GM18526 (cell line): ENCODE data around the gene RIMS4.

Source experiments
- POLR2A ChIP-seq: IDR thresholded peaks from 3 replicates; pipeline ENCODE4 v1.6.1; 2011; ENCODE audit not compliant: insufficient read length; ENCODE audit errors: extremely low read depth

Gene RIMS4

DNA sequence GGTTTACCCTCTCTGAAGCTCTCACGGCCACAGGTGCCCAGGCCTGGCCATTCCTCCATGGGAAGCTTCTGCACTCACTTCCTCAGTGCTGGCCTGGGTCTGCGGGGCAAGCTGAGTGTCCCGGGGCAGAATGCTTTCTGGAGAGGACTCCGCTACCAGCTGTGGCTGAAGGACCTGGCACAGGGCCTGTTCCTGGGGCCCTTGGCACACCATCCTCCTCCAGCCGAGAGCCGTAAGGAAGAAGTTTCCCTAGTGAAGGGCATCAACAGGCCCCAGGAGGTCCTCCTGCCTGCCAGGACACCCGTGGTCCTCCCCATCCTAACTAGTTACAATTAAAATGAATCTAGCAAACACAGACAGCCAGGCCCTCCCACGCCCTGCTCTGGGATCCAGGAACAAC, 78.7 kb downstream of the RIMS4 start:
- TF ChIP-seq POLR2A: no peak

DNA sequence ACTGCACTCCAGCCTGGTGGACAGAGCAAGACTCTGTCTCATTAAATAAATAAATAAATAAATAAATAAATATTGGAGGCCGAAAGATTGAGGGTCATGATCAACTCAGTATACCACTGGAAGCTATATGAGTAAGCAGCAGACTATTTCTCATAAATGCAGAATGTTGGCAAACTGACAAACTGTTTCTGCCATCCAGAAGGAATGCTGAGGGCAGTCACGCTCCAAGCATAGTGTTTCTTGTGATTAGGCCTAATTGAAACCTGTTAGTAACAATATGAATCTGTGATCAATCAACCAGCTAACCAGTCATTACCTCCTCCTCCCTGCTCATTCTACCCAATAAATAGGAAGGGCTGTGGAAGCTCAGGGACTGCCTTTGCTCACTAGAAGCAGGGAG, 79.9 kb downstream of the RIMS4 start:
- TF ChIP-seq POLR2A: no peak

DNA sequence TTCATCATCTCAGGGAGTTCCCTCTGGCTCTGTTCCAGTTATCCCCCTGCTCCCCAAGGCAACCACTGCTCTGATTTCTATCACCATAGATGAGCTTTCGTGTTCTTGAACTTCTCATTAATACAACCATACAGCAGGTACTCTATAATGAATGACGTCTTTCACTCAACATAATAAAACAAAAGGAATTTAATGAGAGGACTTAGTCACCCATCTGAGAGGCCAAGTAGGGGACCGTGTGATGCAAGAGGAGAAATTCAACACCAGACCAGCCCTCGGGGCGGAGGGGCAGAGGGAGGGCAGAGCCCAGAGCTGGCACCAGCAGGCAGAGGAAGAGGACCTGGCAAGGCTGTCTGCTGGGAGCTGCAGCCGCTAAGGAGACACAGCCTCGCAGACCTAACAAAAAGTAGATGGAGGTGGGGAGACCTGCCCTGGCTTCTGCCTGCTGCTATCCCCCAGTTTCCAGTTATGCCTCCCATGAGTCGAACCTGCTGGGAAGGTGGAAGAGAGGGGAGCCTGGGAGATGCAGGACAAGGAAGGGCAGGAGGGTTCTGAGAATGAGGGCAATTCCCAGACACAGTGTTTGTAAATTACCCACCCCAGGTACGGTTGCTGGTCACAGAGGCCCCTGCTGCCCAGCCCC, 81.4 kb downstream of the RIMS4 start:
- no peak for TF ChIP-seq POLR2A

DNA sequence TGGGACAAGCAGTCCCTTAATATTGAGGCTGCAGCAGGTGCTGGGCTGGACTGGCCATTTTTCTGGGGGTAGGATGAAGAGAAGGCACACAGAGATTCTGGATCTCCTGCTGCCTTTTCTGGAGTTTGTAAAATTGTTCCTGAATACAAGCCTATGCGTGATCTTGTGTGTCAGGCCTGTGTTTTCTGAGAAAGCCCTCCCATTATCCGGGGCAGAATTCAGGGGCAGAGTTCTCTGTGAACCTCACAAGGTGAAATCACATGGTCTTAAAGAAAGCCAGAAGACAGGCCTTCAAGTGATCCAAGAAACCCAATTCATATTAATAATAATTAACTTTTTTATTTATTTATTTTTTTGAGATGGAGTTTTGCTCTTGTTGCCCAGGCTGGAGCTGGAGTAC, 82.7 kb downstream of the RIMS4 start:
- no peak for TF ChIP-seq POLR2A

DNA sequence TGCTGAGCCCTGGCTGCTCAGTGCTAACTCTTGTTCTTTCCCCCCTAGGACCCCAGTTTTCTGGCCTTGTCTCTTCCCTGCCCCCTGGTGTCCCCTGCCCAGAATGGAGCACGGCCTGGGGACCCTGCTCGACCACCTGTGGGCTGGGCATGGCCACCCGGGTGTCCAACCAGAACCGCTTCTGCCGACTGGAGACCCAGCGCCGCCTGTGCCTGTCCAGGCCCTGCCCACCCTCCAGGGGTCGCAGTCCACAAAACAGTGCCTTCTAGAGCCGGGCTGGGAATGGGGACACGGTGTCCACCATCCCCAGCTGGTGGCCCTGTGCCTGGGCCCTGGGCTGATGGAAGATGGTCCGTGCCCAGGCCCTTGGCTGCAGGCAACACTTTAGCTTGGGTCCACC, 83.3 kb downstream of the RIMS4 start:
- TF ChIP-seq POLR2A: no peak

DNA sequence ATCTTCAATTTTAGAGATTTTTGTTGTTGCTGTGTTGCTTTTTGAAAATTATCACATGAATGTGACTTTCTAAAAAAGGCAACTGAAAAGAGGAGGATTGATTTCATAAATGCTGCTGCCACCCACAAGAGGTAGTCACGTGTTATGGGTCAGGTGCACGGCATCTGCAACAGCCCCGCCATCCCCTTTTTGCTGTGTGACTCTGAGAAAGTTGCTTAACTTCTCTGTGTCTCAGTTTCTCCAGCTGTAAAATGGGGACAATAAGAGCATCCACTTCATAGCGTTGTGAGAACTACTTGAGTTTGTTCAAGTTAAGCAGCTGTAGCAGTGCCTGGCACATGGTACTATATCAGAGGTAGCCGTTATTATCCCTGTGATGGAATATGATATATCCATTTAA, 84.5 kb downstream of the RIMS4 start:
- TF ChIP-seq POLR2A: no peak

DNA sequence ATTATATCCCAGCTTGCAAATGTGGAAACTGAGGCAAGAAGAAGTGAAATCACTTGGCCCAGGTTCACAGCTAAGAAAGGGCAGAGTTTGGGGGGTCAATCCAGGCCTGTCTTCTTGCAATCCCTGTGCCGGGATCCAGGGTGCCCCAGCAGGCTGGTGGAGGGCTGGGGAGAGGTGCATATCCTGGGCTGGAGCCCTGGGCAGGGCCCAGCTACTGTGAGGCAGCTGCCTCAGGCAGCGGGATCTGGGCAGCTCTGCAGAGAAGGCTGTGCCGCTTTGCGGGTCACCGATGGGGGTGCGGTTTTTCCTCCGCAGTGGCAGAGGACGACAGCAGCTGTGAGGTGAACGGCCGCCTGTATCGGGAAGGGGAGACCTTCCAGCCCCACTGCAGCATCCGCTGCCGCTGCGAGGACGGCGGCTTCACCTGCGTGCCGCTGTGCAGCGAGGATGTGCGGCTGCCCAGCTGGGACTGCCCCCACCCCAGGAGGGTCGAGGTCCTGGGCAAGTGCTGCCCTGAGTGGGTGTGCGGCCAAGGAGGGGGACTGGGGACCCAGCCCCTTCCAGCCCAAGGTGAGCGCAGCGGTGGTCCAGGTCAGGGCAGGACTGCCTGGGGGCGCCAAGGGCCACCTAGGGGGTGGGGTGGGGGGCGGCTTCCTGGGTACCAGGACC, 85.8 kb downstream of the RIMS4 start:
- TF ChIP-seq POLR2A: no peak

DNA sequence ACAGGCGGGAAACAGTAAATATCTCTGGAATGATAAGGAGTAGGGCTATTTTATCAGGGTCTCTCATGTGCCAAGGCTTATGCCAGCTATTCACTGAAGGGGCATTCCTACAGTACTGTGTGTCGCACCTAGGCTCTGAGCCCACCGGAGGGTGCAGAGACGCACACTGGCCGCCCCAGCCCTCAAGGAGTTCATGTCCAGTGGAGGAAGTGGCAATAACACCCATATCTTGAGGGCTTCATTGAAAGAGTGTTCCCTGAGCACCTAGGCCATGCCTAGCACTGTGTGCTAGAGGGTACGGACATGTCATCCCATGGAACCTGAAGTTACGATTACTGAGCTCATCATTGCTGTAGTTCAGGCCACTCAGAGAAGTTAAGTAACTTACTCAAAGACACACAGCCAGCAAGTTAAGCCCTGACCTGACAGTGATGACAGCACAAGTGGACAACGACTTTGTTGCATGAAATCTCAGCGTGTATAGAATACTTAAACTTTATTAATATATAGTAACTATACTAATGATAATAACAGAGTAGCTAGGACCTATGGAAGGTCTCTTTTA, 86.5 kb downstream of the RIMS4 start:
- no peak for TF ChIP-seq POLR2A

DNA sequence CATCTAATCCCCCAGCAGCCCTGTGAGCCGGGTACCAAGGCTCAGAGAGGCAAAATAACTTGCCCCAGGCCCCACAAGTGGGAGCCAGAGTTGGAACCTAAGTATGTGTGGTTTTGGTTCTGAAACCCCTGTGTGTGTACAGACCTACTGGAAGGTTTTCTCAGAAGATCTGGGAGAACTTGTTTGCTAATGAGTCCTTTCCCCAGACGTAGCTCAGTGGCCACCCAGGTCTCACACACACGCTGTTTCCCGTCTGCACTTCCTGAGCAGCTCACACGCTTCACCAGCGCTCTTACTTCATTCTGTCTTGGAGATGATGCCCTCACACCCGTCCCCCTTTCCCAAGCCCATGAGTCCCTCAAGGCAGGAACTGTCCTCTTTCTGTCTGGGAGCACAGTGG, 87.0 kb downstream of the RIMS4 start:
- TF ChIP-seq POLR2A: no peak

DNA sequence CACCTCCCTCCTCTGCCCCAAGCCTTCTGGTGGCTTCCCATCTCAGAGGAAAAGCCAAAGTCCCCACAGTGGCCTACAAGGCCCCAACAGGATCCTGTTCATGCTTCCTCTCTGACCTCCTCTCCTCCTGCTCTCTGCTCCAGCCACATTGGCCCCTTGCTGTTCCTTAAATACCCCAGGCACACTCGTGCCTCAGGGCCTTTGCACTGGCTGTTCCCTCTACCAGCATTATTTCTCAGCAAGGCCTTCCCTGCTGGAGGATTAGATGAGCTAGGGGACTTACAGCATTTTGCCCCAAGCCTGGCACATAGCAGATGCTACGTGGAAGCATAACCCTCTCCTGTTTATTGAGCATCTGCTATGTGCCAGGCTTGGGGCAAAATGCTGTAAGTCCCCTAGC, 87.4 kb downstream of the RIMS4 start:
- TF ChIP-seq POLR2A: no peak

DNA sequence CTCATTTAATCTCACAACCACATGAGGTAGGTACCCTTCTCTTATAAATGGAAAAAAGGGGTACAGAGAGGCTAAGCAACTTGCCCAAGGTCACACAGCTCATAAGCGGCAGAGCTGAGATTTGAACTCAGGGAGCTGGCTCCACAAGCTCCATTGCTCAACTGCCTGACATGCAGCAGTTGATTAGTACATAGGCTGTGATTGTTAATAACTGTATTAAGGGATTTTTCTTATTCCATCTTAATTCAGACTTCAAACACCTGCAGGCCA, 88.6 kb downstream of the RIMS4 start:
- TF ChIP-seq POLR2A: no peak

DNA sequence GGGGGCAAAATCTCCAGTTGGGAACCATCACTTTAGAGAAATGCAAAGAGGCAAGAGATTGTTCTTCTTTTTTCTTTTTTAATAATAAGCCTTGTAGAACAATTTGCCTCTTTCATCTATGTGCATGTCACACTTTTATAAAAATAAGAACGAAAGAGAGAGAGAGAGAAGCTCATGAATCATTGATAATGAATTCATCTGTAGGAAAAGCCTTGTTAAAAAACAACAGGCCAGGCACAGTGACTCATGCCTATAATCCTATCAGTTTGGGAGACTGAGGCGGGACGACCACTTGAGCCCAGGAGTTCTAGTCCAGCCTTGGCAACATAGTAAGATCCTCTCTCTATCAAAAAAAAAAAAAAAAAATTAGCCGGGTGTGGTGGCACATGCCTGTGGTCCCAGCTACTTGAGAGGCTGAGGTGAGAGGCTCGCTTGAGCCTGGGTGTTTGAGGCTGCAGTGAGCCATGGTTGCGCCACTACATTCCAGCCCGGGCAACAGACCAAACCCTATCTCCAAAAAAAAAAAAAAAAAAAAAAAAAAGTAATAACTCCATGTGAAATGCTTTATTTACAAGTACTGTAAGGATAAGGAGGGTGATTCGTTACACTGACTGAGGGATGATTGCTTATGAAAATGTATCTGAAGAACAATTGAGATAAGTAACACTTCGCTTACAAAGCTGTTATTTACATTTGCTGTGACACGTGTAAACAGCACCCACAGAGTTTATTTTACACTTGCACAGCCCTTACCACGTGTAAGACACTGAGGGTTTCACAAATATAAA, 89.2 kb downstream of the RIMS4 start:
- no peak for TF ChIP-seq POLR2A

DNA sequence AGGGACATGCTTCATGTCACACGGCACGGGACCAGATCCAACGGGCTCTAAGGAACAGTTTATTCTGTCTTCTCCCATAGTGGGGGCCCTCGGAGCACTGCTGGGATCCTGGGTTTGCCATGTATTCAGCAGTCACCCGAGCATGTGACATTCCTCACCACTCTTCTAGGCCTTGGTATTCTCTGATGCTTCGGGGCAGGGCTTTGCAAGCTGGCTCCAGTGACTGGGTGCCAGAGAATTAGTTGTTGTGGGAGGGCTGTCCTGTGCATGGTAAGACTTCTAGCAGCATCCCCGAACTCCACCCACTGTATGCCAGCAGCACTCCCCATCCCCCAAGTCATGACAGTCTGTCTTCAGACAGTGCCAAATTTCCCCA, 89.7 kb downstream of the RIMS4 start:
- TF ChIP-seq POLR2A: no peak

DNA sequence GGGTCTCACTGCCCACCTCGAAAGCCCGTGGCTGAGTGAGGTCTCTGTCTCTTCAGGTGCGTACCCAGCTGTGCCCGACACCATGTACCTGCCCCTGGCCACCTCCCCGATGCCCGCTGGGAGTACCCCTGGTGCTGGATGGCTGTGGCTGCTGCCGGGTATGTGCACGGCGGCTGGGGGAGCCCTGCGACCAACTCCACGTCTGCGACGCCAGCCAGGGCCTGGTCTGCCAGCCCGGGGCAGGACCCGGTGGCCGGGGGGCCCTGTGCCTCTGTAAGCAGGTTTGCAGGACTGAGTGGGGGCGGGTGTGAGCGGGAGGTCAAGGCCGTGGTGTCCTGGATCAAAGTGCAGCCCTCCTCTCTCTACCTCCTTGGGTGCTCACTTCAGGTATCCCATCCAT, 90.5 kb downstream of the RIMS4 start:
- TF ChIP-seq POLR2A: no peak

DNA sequence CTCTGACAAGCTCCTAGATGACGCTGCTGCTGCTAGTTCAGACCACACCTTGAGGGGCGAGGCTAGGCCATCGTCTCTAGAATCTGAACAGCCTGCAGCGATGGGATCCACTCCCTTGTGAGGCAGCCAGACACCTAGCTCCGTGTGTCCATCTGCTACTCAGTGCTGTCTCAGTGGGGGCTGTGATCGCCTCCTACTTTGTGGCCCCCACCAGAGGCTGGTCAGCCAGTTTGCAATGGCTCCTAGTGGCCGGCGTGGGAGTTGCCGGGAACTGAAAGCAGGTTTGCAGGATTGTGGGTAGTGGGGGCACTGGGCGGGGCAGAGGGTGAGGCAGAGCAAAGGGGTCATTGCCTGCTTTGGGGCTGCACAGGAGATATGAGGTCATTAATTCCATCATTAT, 92.4 kb downstream of the RIMS4 start:
- TF ChIP-seq POLR2A: no peak
